WI38 (cell line): ENCODE data around the gene CCDC92B.

Source experiments
- H3K4me3 ChIP-seq: 2 replicates; pipeline ENCODE4 v1.5.1; 2011; ENCODE audit warnings: low read depth, mild to moderate bottlenecking, control low read depth, low read length
- CTCF ChIP-seq: IDR thresholded peaks from 2 replicates; pipeline ENCODE4 v1.5.1; 2012; ENCODE audit warnings: low read depth, mild to moderate bottlenecking, control low read depth, low read length

Gene CCDC92B

GRCh38 chr17:2710071-2710802 is 39.2 kb downstream of the CCDC92B start:
- peak overlapping the region; percentile 79 for H3K4me3 ChIP-seq
- no peak for TF ChIP-seq CTCF

GRCh38 chr17:2709183-2709661 is 40.2 kb downstream of the CCDC92B start:
- no peak overlapping the region for H3K4me3 ChIP-seq
- no peak for TF ChIP-seq CTCF

GRCh38 chr17:2708585-2709182 is 40.8 kb downstream of the CCDC92B start:
- H3K4me3 ChIP-seq: no peak overlapping the region
- no peak for TF ChIP-seq CTCF

- peak; percentile 24; the same call in 1 of the 2 replicates for TF ChIP-seq CTCF
- H3K4me3 ChIP-seq: no peak overlapping the region
Measured at GRCh38 chr17:2707721-2708584, 41.5 kb downstream of the CCDC92B start.

- no peak for TF ChIP-seq CTCF
- no peak overlapping the region for H3K4me3 ChIP-seq
Measured at GRCh38 chr17:2706911-2707510, 42.4 kb downstream of the CCDC92B start.

GRCh38 chr17:2705888-2706795 is 43.3 kb downstream of the CCDC92B start:
- no peak overlapping the region for H3K4me3 ChIP-seq
- no peak for TF ChIP-seq CTCF
